HG03103 (cell line): ENCODE results near the gene OR10A6.
A peak's percentile ranks its signal among the peaks of the same experiment; 100 is the strongest.

Experiments
- ATAC-seq: cut with Tn5 transposase; IDR thresholded peaks from one replicate; pipeline ENCODE4 v1.9.1; 2021; ENCODE audit warnings: low read depth; ENCODE audit not compliant: unreplicated experiment

The OR10A6 gene

DNA sequence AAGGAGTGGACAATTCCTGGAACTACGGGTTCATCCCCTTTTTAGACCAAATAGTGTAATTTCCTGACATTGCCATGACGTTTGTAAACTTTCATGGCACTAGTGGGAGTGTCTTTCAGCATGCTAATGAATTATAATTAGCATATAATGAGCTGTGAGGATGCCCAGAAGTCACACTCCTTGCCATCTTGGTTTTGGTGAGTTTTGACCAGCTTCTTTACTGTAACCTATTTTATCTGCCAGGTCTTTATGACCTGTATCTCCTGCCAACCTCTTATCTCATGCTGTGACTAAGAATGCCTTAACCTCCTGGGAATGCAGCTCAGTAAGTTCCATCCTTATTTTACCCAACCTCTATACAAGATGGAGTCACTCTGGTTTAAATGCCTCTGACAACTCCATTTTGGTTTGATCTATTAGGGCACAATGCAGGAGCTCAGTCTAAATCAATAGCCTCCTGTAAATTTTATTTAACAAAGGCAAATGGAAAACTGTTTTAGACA lies 20.7 kb downstream of the OR10A6 start:
- ATAC-seq = no peak

GRCh38 chr11:7909585-7910285 lies 21.3 kb downstream of the OR10A6 start:
- no peak for ATAC-seq

DNA sequence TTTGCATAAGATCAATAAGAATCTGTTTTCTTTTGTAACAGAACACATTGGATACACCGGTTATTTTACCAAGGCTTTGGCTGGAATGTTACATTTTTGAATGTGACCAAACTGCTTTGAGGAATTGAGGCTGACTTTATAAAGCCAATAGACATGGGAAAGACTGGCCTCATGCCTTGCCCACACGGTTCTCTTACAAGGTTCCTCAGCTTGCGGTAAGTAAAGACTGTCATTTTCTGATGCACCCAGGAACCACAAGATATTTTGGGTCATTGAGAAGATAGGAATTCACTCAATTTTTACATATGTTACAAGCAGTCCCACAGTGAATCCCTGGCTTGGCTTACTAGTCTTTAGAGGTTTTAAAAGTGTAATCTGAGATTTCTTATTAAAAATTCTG lies 23.9 kb downstream of the OR10A6 start:
- no peak for ATAC-seq

DNA sequence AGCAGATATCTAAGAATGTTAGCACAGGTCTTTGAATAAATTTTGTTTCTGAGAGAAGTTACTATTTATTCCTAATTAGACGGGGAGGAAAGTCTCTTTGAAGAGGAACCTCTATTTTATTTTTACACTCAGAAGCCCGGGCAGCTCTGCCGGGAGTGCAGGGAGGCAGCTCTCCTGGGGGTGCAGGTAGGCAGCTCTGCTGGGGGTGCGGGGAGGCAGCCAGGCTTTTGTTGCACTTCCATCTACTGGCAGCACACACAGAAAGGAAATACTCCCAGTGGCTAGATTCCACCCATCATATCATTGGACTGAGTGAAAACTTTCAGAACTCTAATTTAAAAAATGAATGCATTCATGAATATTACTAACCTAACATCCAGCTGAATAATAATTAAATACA lies 24.6 kb downstream of the OR10A6 start:
- ATAC-seq = no peak

GRCh38 chr11:7905961-7906429 lies 25.1 kb downstream of the OR10A6 start:
- no peak for ATAC-seq

DNA sequence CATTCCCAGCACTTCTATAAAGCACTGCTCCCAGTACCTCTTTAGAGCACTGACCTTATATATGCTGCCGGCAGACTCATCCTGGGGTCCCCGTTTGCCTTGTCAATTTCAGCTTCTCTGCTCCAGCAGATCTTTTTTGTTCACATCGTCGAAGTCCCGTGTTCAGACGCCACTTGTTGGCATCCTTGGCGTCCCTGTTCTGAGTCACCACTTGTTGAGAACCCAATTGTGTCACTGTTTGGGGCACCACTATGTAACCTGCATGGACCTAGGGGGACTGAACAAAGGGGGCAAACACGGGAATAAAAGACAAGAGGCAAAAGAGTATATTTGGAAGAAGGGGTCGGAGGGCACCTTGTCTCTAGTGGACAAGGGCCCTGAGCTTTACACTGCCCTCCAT lies 25.5 kb downstream of the OR10A6 start:
- no peak for ATAC-seq

DNA sequence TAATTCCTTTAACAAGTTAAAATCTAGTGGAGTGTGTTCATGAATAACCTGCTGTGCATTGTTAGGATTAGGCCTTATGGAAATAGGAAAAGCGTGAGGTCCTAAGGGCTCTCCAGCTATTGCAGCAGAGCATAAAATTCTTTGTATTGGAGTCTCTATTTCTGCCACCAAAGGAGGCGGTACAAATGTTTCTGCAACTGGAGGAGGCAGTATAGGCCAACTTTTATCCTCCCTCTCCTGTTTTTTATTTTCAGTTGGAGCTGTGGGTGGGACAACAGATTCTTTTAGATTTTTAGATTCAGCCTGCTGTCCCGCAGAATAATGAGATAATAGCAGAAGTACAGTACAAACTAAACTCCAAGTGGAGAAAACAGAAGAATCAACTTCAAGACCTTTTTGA lies 26.2 kb downstream of the OR10A6 start:
- ATAC-seq = no peak

DNA sequence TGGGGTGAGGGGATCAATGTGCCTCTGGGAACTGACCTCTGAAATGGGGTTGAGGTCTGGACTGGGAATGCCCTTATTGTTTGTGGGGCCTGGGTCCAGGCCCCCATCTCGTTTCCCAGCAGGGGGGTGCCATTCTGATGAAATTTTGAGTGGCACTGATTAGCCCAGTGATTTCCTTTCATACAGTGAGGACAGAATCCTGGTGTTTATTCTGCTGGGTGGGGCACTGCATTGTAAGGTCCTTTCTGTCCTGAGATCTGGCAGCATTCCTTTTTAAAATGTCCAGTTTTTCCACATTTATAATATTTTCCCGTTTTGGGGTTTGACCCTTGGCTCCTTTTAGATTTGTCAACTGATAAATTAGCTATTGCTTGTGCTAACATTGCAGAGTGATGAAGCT lies 27.1 kb downstream of the OR10A6 start:
- ATAC-seq = no peak

- no peak for ATAC-seq
Measured at GRCh38 chr11:7901319-7901854, 29.7 kb downstream of the OR10A6 start.

DNA sequence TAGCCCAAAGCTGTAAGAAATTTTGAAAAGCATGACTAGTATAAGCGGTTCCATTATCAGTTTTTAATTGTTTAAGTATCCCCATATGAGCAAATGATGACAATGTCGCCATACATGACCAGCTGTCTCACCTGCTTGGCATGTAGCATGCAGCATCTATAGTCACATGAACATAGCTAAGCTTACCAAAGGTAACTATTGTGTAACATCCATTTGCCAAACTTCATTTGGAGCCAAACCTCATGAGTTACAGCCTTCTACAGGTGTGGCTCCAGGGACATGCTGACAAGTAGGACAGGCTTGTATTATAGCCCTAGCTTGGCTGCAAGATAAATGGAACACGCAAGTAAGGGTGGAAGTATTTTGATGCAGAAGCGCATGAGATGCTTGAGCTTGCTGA lies 30.4 kb downstream of the OR10A6 start:
- no peak for ATAC-seq

GRCh38 chr11:7899418-7899817 lies 31.6 kb downstream of the OR10A6 start:
- no peak for ATAC-seq

- no peak for ATAC-seq
Measured at GRCh38 chr11:7898666-7899283, 32.3 kb downstream of the OR10A6 start.

GRCh38 chr11:7896009-7896785 lies 34.9 kb downstream of the OR10A6 start:
- ATAC-seq = no peak

- no peak for ATAC-seq
Measured at GRCh38 chr11:7894251-7894650, 36.8 kb downstream of the OR10A6 start.

DNA sequence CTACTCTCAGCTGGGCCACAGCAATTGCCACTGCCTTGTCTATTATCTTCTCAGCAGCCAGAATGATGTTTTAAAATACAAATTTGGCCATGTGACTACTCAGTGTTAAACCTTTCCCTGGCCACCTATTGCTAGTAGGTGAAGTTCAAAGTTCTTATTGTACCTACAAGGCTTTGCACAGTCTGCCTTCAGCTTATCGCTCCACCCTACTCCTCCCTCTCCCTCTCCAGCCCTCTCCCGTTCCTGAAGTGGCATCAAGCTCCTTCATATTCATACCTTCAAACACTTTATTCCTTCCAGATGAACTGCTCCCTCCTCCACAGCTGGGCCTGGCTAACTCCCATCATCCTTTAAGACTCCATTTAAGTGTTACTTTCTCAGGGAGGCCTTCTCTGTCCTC lies 37.3 kb downstream of the OR10A6 start:
- no peak for ATAC-seq

GRCh38 chr11:7892840-7893254 lies 38.2 kb downstream of the OR10A6 start:
- peak; percentile 59 for ATAC-seq

DNA sequence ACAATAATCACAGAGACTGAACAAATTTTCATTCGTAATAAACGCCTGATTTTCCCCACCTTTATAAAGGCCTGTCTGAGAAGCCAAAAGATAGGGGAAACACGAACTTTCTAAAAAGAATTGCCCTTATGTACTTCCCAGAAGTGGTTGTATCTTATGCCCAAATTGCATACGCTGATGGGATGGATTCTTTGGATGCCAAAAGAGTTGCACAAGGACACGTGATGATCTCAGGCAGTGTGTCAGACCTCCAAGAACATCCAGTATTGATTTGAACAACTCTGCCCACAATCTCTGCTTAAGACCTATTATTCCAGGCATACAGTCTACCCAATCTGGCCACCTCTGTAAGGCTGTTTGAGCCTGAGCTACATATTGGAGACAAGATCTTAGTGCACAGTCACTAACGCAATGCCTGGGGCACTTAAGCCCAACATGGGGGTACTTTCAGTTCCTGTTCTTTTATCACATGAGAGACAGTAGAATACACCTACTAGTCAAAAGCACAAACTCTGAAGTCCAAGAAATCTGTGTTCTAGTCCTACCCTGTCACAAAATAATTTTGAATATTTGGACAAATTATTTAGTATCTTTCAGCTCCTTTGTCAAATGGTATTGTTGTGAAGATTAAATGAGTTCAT lies 38.9 kb downstream of the OR10A6 start:
- peak; percentile 61 for ATAC-seq

DNA sequence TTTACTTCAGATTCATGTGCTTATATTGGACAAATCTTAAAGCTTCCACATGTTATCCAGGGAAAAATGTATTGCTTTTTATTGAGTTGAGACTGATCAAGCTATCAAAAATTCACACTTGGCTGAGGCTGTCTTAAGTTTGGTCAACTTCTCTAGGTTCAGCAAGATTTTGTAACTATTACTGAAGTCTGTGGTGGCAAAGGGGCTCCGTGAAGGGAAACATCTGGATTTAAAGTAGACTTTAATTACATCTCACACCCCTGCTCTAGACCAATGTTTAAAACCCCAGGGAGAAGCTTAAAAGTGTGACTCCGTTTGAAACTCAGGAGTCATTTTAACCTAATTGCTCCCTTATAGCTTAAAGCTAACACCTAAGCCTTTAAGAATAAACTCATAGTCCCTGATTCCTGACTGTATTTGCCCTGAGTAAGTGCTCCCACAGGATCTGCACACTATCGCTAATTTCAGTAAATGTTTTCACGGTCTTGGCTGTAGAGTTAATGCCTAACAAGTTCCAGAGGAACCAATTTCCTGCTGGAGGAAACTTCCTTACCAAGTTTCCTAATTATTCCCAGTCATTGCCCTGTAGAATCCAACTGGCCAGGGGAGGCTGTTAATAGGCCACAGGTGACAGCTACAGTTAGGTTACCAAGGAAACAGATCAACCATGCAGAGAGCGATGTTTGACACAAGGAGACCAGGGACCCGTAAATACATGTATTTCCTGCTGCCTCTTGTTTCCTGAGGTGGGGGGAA lies 40.5 kb downstream of the OR10A6 start:
- ATAC-seq = peak; percentile 40

DNA sequence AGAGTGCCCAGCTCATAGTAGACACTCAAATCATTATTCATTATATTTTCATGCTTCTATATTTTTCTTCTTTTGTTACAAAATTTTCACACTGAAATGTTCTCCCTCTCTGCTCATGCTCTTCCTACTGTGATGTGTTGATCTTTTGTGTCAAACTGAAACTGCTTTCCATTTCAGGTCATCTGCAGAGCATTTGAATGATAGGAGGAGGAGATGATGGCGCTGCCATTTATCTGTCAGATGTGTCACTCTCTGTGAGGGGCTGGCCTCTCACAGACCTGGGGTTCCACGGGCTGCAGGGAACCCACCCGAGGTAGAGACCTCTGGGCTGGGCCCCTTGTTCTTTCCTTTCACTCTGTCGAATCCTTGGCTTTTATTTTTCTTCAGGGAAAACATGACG lies 41.1 kb downstream of the OR10A6 start:
- no peak for ATAC-seq

DNA sequence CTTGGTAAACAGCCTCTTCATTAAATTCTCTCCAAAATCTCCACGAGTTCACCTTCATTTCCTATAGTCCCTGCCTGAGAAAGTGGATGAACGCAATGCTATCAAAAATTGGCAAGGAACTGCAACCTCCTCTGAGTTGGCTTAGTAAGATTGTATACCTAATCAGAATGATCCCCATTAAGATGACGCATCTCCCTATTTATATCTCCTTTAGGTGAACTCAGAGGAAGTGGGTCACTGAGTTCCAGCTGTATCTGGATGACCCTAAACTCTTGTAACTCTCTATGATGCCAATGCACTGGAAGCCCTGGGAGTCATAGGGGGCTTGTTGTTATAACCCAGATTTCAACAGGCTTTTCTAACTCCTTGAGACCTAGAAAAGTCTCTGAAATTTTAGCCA lies 48.2 kb downstream of the OR10A6 start:
- ATAC-seq = no peak
